ENCODE data around the gene FLOT2. TPM values are rescaled to one million over a fixed set of nuclear protein-coding genes. Genes with fewer than 3 reads are reported as not detected.

FLOT2 gene
- total and polyA plus RNA-seq, 2 donors (not counting 3 experiments of a cell fraction or from before 2014, with no cell fraction given) = 169 to 180 TPM

- CTCF ChIA-PET = interaction anchor here (0.7 to 7.3 kb wide), 22 partner anchors 9 to 192 kb away, joined by 3 to 62 read pairs (median 4); partner anchors contain the start of genes DHRS13, FAM222B, PHF12 and RPL23A
- H3K9me3 ChIP-seq (replicated peaks; ENCODE audit: control insufficient read depth, insufficient read depth, low read length) = no peaks in the 10 kb centered on the region
- H4K20me1 ChIP-seq (replicated peaks; ENCODE audit: control insufficient read depth, extremely low read depth, insufficient read depth, low read length) = no peaks in the 10 kb centered on the region
- TF ChIP-seq JUN (IDR thresholded peaks at IDR 0.05; ENCODE audit: borderline replicate concordance, insufficient read depth, insufficient read length, low read depth) (no peak), MYC (IDR thresholded peaks at IDR 0.05; ENCODE audit: low read depth, low read length) (no peak), CTCF (IDR thresholded peaks at IDR 0.05; ENCODE audit: extremely low read depth in 1 of 2, insufficient read depth in 1 of 2, low read depth in 1 of 2, low read length in 2 of 2) (no peak), POLR2AphosphoS5 (IDR thresholded peaks at IDR 0.05; ENCODE audit: insufficient read depth, low read depth, low read length) (no peak), EZH2 (IDR thresholded peaks at IDR 0.05; ENCODE audit: borderline replicate concordance, low read depth, low read length, severe bottlenecking) (no peak), FOS (IDR thresholded peaks at IDR 0.05; ENCODE audit: borderline replicate concordance, insufficient read depth, low read length) (no peak), GATA2 (IDR thresholded peaks at IDR 0.05; ENCODE audit: insufficient read depth, insufficient read length, low read depth, low read length) (no peak), POLR2A (IDR thresholded peaks at IDR 0.05; ENCODE audit: low read depth, low read length) (no peak)
- TF ChIP-seq, protein P1, sequence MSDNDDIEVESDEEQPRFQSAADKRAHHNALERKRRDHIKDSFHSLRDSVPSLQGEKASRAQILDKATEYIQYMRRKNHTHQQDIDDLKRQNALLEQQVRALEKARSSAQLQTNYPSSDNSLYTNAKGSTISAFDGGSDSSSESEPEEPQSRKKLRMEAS (IDR thresholded peaks at IDR 0.05; ENCODE audit: insufficient read depth, insufficient read length) = no peak
- H3K4me2 ChIP-seq (ENCODE audit: insufficient read depth, low read length) = no peak overlapping the region
- FAIRE-seq (no peak), DNase-seq (ENCODE audit: low read depth, low spot score) (no peak)
- H3K4me1 ChIP-seq (ENCODE audit: control insufficient read depth, extremely low read depth, insufficient read depth, low read length) = peaks cover 21% of the 10 kb centered on the region
- no peaks in the 10 kb centered on the region for H3K9me1 ChIP-seq (replicated peaks; ENCODE audit: control insufficient read depth, extremely low read depth, insufficient read depth, low read length)
- H2AFZ ChIP-seq (ENCODE audit: low read depth, low read length) = no peak overlapping the region
- dilution Hi-C loops (cut with MboI; ENCODE audit: extremely low pct_ligation_motif_present, low sequenced_read_pairs) (no loop called here), intact Hi-C loops (cut with micrococcal nuclease) (loop anchor here (1.0 kb wide), 1 partner anchor 42 kb away; no protein-coding TSS in a partner anchor)
- no TSS peak for BruUV-seq (replicated peaks)
- no peak overlapping the region for H3K4me3 ChIP-seq (replicated peaks in 1 of 3; ENCODE audit: insufficient read depth in 1 of 3, low read depth in 1 of 3, low read length in 3 of 3)
- peaks cover 28 to 61% of the 10 kb centered on the region in 2 experiments for H3K36me3 ChIP-seq (ENCODE audit: control insufficient read depth in 2 of 2, extremely low read depth in 1 of 2, insufficient read depth in 2 of 2, low read length in 2 of 2)
- H3K27me3 ChIP-seq (ENCODE audit: control insufficient read depth in 2 of 2, insufficient read depth in 2 of 2, low read length in 2 of 2) = no peaks in the 10 kb centered on the region
- no peaks in the 10 kb centered on the region for H3K79me2 ChIP-seq (ENCODE audit: control insufficient read depth, insufficient read depth, low read length)
- POLR2A ChIA-PET = no interaction called here
- no peak overlapping the region for H3K9ac ChIP-seq (replicated peaks; ENCODE audit: extremely low read depth, insufficient read depth, low read length)
- peak overlapping the region; percentile 25 for H3K27ac ChIP-seq (ENCODE audit: insufficient read depth, low read depth, low read length)
These were observed 14.0 kb upstream of the FLOT2 start for GRCh38 chr17:28911411-28912045.

All from endothelial cell of umbilical vein (primary cell).